Stimulated activated CD8-positive, alpha-beta memory T cell treated with anti-CD3 and anti-CD28 coated beads, Interleukin-12 subunit alpha, Interleukin-12 subunit beta, amount 100 ng/mL, for 24 hours (primary cell): ENCODE results near the gene PPIL4.
"Not testable (repeated sequence)": the region's sequence is repeated elsewhere in the genome, so short reads cannot be mapped to it uniquely, and the experiment has no call there.

Source experiments
- DNase-seq: peaks from one replicate; pipeline ENCODE4 v3.0.0-alpha.2; 2020; ENCODE audit errors: extremely low read depth

Gene PPIL4

GRCh38 chr6:149529650-149530049 lies 16.2 kb downstream of the PPIL4 start:
- no peak for DNase-seq

- no peak for DNase-seq
These were observed 30.3 kb downstream of the PPIL4 start for GRCh38 chr6:149515494-149515893.

- DNase-seq, result no peak
These were observed 31.9 kb downstream of the PPIL4 start for GRCh38 chr6:149513915-149514314.

GRCh38 chr6:149510793-149511512 lies 34.9 kb downstream of the PPIL4 start:
- DNase-seq, result no peak

GRCh38 chr6:149508485-149508884 lies 37.4 kb downstream of the PPIL4 start:
- no peak for DNase-seq

GRCh38 chr6:149503872-149504271 lies 42.0 kb downstream of the PPIL4 start:
- no peak for DNase-seq

GRCh38 chr6:149503276-149503675 lies 42.6 kb downstream of the PPIL4 start:
- no peak for DNase-seq

GRCh38 chr6:149501768-149502167 lies 44.1 kb downstream of the PPIL4 start:
- no peak for DNase-seq

GRCh38 chr6:149501201-149501600 lies 44.6 kb downstream of the PPIL4 start:
- no peak for DNase-seq

- DNase-seq, result no peak
These were observed 45.7 kb downstream of the PPIL4 start for GRCh38 chr6:149500096-149500495.

- no peak for DNase-seq
These were observed 46.8 kb downstream of the PPIL4 start for GRCh38 chr6:149499066-149499465.

GRCh38 chr6:149497365-149497764 lies 48.5 kb downstream of the PPIL4 start:
- DNase-seq, result no peak

- not testable (repeated sequence) for DNase-seq
These were observed 49.2 kb downstream of the PPIL4 start for GRCh38 chr6:149496597-149496996.

GRCh38 chr6:149495349-149496016 lies 50.4 kb downstream of the PPIL4 start:
- DNase-seq, result not testable (repeated sequence)

- DNase-seq, result not testable (repeated sequence)
These were observed 51.0 kb downstream of the PPIL4 start for GRCh38 chr6:149494810-149495209.

GRCh38 chr6:149493761-149494320 lies 52.0 kb downstream of the PPIL4 start:
- no peak for DNase-seq

GRCh38 chr6:149492798-149493343 lies 53.0 kb downstream of the PPIL4 start:
- DNase-seq, result no peak

GRCh38 chr6:149489967-149490366 lies 55.9 kb downstream of the PPIL4 start:
- DNase-seq, result no peak

- DNase-seq, result no peak
These were observed 57.0 kb downstream of the PPIL4 start for GRCh38 chr6:149488815-149489214.

- DNase-seq, result no peak
These were observed 58.5 kb downstream of the PPIL4 start for GRCh38 chr6:149487316-149487715.

GRCh38 chr6:149484733-149485700 lies 60.8 kb downstream of the PPIL4 start, which contains the start of gene ZC3H12D:
Gene ZC3H12D (minus strand): TSS chr6:149485014. CDS start chr6:149474543, 10,471 bp downstream.
- no peak for DNase-seq
